Measurements from ENCODE around the gene ZACN. TPM values are rescaled to one million over a fixed set of nuclear protein-coding genes. Genes with fewer than 3 reads are reported as not detected.

The ZACN gene
- polyA plus RNA-seq, 1 donor from 2014 or later: not detected

DNA sequence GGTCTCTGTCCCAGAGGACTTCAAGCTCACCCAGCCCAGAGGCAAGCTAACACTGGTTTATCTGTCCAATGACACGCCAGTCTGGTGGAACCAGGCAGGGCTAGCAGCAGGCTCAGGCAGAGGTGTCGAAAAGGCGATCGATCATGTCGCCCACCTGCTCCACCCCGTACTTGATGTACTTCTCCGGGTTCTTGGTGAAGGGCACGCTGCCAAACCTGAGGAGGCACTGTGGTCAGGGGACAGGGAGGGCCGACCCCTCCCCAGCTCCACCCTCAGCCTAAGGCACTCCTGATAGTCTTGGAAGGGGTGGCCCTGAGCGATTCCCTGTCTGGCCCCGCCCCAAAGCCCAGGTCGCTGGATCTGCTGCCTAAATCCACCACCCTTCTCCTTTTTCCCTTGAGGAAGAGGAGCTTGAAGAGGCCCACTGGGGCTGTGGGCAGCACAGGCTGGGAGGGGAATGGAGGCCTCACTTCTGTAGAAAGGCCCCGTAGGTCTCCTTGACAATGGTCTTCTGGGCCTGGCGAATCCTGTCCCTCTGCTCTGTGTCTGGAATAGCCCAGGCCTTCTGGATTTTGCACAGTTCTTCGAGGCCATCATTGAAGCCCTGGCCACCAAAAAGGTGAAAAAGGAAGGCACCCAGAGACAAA is 4.7 kb downstream of the ZACN start:
- H3F3A ChIP-seq (ENCODE audit: insufficient read depth, low read length, poor library complexity, severe bottlenecking): no peaks in the 10 kb centered on the region
- H3K9me2 ChIP-seq (ENCODE audit: insufficient read depth, low read length): no peaks in the 10 kb centered on the region
- no peak overlapping the region for H3K27ac ChIP-seq (ENCODE audit: low read length)
- no peak overlapping the region for H3K4me3 ChIP-seq (ENCODE audit: low read length)
- TF ChIP-seq, protein P1, sequence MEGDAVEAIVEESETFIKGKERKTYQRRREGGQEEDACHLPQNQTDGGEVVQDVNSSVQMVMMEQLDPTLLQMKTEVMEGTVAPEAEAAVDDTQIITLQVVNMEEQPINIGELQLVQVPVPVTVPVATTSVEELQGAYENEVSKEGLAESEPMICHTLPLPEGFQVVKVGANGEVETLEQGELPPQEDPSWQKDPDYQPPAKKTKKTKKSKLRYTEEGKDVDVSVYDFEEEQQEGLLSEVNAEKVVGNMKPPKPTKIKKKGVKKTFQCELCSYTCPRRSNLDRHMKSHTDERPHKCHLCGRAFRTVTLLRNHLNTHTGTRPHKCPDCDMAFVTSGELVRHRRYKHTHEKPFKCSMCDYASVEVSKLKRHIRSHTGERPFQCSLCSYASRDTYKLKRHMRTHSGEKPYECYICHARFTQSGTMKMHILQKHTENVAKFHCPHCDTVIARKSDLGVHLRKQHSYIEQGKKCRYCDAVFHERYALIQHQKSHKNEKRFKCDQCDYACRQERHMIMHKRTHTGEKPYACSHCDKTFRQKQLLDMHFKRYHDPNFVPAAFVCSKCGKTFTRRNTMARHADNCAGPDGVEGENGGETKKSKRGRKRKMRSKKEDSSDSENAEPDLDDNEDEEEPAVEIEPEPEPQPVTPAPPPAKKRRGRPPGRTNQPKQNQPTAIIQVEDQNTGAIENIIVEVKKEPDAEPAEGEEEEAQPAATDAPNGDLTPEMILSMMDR (IDR thresholded peaks at IDR 0.05; ENCODE audit: poor library complexity, severe bottlenecking): no peak
- no peak for TF ChIP-seq EZH2 (IDR thresholded peaks at IDR 0.05; ENCODE audit: borderline replicate concordance, insufficient read depth, low read length, poor library complexity, severe bottlenecking)
- TF ChIP-seq, protein P2, sequence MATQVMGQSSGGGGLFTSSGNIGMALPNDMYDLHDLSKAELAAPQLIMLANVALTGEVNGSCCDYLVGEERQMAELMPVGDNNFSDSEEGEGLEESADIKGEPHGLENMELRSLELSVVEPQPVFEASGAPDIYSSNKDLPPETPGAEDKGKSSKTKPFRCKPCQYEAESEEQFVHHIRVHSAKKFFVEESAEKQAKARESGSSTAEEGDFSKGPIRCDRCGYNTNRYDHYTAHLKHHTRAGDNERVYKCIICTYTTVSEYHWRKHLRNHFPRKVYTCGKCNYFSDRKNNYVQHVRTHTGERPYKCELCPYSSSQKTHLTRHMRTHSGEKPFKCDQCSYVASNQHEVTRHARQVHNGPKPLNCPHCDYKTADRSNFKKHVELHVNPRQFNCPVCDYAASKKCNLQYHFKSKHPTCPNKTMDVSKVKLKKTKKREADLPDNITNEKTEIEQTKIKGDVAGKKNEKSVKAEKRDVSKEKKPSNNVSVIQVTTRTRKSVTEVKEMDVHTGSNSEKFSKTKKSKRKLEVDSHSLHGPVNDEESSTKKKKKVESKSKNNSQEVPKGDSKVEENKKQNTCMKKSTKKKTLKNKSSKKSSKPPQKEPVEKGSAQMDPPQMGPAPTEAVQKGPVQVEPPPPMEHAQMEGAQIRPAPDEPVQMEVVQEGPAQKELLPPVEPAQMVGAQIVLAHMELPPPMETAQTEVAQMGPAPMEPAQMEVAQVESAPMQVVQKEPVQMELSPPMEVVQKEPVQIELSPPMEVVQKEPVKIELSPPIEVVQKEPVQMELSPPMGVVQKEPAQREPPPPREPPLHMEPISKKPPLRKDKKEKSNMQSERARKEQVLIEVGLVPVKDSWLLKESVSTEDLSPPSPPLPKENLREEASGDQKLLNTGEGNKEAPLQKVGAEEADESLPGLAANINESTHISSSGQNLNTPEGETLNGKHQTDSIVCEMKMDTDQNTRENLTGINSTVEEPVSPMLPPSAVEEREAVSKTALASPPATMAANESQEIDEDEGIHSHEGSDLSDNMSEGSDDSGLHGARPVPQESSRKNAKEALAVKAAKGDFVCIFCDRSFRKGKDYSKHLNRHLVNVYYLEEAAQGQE (IDR thresholded peaks at IDR 0.05; ENCODE audit: borderline replicate concordance): no peak
- TF ChIP-seq SMC3 (conservative IDR thresholded peaks at IDR 0.05; ENCODE audit: poor library complexity): no peak
- no peak for TF ChIP-seq POLR2AphosphoS5 (IDR thresholded peaks at IDR 0.05)
- no peak for TF ChIP-seq TAF1 (IDR thresholded peaks at IDR 0.05; ENCODE audit: low read depth)
- TF ChIP-seq MXI1 (conservative IDR thresholded peaks at IDR 0.05; ENCODE audit: poor library complexity, severe bottlenecking): no peak
- TF ChIP-seq EP300 (conservative IDR thresholded peaks at IDR 0.05; ENCODE audit: poor library complexity, severe bottlenecking): no peak
- no peak for TF ChIP-seq RAD21 (conservative IDR thresholded peaks at IDR 0.05)
- no peak overlapping the region for H3K4me2 ChIP-seq (ENCODE audit: low read length)
- H3K9me3 ChIP-seq (ENCODE audit: low read length): no peaks in the 10 kb centered on the region
- H2AFZ ChIP-seq (ENCODE audit: low read depth, low read length): no peak overlapping the region
- H3K79me2 ChIP-seq (replicated peaks; ENCODE audit: insufficient read depth, low read length): no peaks in the 10 kb centered on the region
- peaks cover 9% of the 10 kb centered on the region for H3K27me3 ChIP-seq (ENCODE audit: insufficient read depth, low read depth, low read length)
- H3K9ac ChIP-seq (ENCODE audit: low read length): no peak overlapping the region
- H3K36me3 ChIP-seq (ENCODE audit: insufficient read depth, low read length): peaks cover under 1% of the 10 kb centered on the region
- no peaks in the 10 kb centered on the region for H4K20me1 ChIP-seq (ENCODE audit: insufficient read depth)

DNA sequence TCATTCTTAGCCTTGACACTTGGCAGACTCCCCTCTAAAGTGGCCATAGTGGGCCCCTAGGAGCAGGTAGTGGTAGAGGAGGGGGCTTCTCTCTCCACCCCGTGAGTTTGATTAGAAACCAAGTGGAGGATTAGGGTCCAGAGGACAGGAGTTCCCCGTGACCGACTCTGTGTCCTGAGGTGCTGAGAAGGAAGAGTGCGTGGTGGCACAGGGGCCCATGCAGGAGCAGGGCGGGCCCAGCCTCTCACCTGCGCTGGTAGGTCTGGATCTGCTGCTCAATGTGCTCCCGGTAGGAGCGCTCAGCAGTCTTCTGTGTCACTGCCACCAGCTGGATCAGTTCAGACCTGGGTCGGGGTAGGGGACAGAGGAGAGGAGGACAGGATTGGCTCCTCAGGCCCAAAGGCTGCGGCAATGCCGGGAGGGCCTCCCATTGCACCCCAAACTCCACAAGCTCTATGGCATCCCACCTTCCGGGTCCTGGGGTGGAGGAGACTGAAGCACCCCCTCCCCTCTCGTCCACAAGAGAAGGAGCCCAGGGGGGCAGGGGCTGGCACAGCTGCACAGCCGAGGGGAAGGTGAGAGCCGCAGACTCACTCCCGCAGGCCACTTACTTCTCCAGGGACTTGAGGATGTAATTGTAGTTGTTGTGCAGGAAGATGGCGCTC is 6.2 kb downstream of the ZACN start:
- peaks cover 7% of the 10 kb centered on the region for H3K36me3 ChIP-seq (ENCODE audit: insufficient read depth, low read length)
- H3K27ac ChIP-seq (ENCODE audit: low read length): no peak overlapping the region
- no peaks in the 10 kb centered on the region for H3F3A ChIP-seq (ENCODE audit: insufficient read depth, low read length, poor library complexity, severe bottlenecking)
- H3K4me2 ChIP-seq (ENCODE audit: low read length): no peak overlapping the region
- H2AFZ ChIP-seq (ENCODE audit: low read depth, low read length): no peak overlapping the region
- H3K27me3 ChIP-seq (ENCODE audit: insufficient read depth, low read depth, low read length): no peaks in the 10 kb centered on the region
- H3K9me3 ChIP-seq (ENCODE audit: low read length): no peaks in the 10 kb centered on the region
- no peaks in the 10 kb centered on the region for H3K79me2 ChIP-seq (replicated peaks; ENCODE audit: insufficient read depth, low read length)
- H3K9me2 ChIP-seq (ENCODE audit: insufficient read depth, low read length): no peaks in the 10 kb centered on the region
- TF ChIP-seq EP300 (conservative IDR thresholded peaks at IDR 0.05; ENCODE audit: poor library complexity, severe bottlenecking): no peak
- TF ChIP-seq, protein P1 (IDR thresholded peaks at IDR 0.05; ENCODE audit: poor library complexity, severe bottlenecking): no peak
- TF ChIP-seq RAD21 (conservative IDR thresholded peaks at IDR 0.05): no peak
- TF ChIP-seq SMC3 (conservative IDR thresholded peaks at IDR 0.05; ENCODE audit: poor library complexity): no peak
- TF ChIP-seq TAF1 (IDR thresholded peaks at IDR 0.05; ENCODE audit: low read depth): no peak
- TF ChIP-seq EZH2 (IDR thresholded peaks at IDR 0.05; ENCODE audit: borderline replicate concordance, insufficient read depth, low read length, poor library complexity, severe bottlenecking): no peak
- no peak for TF ChIP-seq POLR2AphosphoS5 (IDR thresholded peaks at IDR 0.05)
- no peak for TF ChIP-seq MXI1 (conservative IDR thresholded peaks at IDR 0.05; ENCODE audit: poor library complexity, severe bottlenecking)
- TF ChIP-seq, protein P2 (IDR thresholded peaks at IDR 0.05; ENCODE audit: borderline replicate concordance): no peak
- no peak overlapping the region for H3K9ac ChIP-seq (ENCODE audit: low read length)
- no peak overlapping the region for H3K4me3 ChIP-seq (ENCODE audit: low read length)
- H4K20me1 ChIP-seq (ENCODE audit: insufficient read depth): no peaks in the 10 kb centered on the region

Measured in neural cell (in vitro differentiated cells).